Measurements from ENCODE around the gene UPB1.

UPB1 gene

DNA sequence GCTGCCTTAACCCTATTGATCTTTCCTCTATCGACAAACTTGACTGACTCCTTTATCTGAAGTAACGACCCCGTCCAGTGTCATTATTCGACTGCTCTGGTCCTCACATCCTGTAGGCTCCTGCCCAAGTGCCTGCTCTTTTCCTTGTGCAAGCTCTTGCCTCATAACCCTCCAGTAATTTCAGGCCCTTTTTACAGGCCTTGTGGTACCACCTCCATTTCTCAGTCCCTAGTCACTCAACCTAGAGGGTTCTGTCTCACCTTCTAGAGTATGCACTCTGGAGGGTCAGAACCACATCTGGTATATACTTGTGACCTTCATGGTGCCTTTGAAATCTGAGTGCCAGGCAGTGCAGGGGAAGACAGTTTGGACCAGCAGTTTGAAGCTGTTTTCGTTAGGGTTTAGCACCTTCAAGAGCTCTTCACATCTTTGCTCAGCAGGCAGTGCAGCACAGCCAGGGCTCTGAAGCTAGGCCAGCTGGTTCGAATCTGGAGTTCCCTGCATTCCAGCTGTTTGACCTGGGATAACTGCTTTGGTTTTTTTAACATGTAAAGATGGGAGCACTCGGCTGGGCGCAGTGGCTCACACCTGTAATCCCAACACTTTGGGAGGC is 71.9 kb downstream of the UPB1 start:
- DNase-seq (ENCODE audit: low read depth) = no peak

GRCh38 chr22:24567668-24568067 is 72.5 kb downstream of the UPB1 start:
- DNase-seq (ENCODE audit: low read depth) = no peak

DNA sequence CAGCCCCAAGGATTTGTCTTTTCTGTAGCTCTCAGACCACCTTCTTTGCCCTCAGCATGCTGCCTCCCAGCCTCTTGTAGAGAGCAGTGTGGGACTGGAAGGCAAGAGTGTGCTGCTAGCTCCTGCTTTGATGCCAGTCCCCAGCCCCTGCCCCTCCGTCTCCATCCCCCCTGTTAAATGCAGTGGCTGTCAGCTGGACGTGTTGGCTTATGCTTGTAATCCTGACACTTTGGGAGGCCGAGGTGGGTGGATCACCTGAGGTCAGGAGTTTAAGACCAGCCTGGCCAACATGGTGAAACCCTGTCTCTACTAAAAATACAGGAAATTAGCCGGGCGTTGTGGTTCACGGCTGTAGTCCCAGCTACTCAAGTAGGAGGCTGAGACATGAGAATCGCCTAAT is 76.1 kb downstream of the UPB1 start:
- no peak for DNase-seq (ENCODE audit: low read depth)

GRCh38 chr22:24576778-24577177 is 81.6 kb downstream of the UPB1 start:
- DNase-seq (ENCODE audit: low read depth) = no peak

Measured in activated T-cell treated with anti-CD3 and anti-CD28 coated beads for 1 hour (primary cell).